Tibial nerve (tissue), 4 donors: ENCODE data around the gene MSN. TPM values are rescaled to one million over a fixed set of nuclear protein-coding genes. Genes with fewer than 3 reads are reported as not detected.

ENCODE experiments used
- DNase-seq, 2 donors: peaks; one replicate each; pipeline ENCODE4 v3.0.0-alpha.2; 2019; ENCODE audit warnings: low spot score in 2 of 2
- H3K27ac ChIP-seq, 4 donors: fragments of 200-600 bp; sonication (generic) in 3 of 4; one replicate each; pipeline ENCODE4 v1.5.1; 2017 to 2019; ENCODE audit warnings: mild to moderate bottlenecking in 1 of 4
- H3K27me3 ChIP-seq, 2 donors: fragments of 200-600 bp; sonication (generic) in 1 of 2; one replicate each; pipeline versions ENCODE4 v1.5.1 to v1.6.0; 2017 to 2019
- H3K36me3 ChIP-seq, 3 donors: fragments of 200-600 bp; sonication (generic); one replicate each; pipeline ENCODE4 v1.5.1; 2018 to 2019
- H3K4me1 ChIP-seq, 4 donors: fragments of 200-600 bp; sonication (generic) in 3 of 4; one replicate each; pipeline ENCODE4 v1.5.1; 2017 to 2019
- H3K4me3 ChIP-seq, 4 donors: fragments of 200-600 bp; sonication (generic) in 3 of 4; one replicate each; pipeline ENCODE4 v1.5.1; 2017 to 2019; ENCODE audit warnings: mild to moderate bottlenecking in 1 of 4, moderate library complexity in 1 of 4
- H3K9me3 ChIP-seq, 4 donors: fragments of 200-600 bp; sonication (generic) in 3 of 4; one replicate each; pipeline ENCODE4 v1.5.1; 2017 to 2019
- CTCF ChIP-seq, 5 experiments: fragments of 200-600 bp in 3 of 5; fragments of 450-650 bp in 2 of 5; sonication (generic) in 3 of 5; IDR thresholded peaks; one replicate each; pipeline ENCODE4 v1.5.1; 2016 to 2019; ENCODE audit warnings: antibody characterized with exemption in 5 of 5, mild to moderate bottlenecking in 3 of 5, moderate library complexity in 2 of 5
- EP300 ChIP-seq, 2 donors: sonication (generic); formaldehyde crosslinking; IDR thresholded peaks; one replicate each; pipeline ENCODE4 v1.6.1; 2017; ENCODE audit warnings: antibody characterized with exemption in 2 of 2, mild to moderate bottlenecking in 1 of 2
- POLR2A ChIP-seq, 2 donors: fragments of 450-650 bp; IDR thresholded peaks; one replicate each; pipeline ENCODE4 v1.6.1; 2017; ENCODE audit warnings: antibody characterized with exemption in 2 of 2, mild to moderate bottlenecking in 2 of 2, moderate library complexity in 2 of 2
- WGBS, 2 donors: methylation state at CpG; one replicate each; pipeline ENCODE4 v1.1.5; 2018; 5-methylcytosine and 5-hydroxymethylcytosine counted together
- total RNA-seq, 4 donors: library from RNA; depleted of rRNA; stranded (reverse); fragments of >200 nt; gene quantifications; one replicate each; pipeline ENCODE4 v1.1.0, GENCODE V29; 2016

Gene MSN
- total RNA-seq, 4 donors from 2014 or later, result 215 to 284 (median 258) TPM

DNA sequence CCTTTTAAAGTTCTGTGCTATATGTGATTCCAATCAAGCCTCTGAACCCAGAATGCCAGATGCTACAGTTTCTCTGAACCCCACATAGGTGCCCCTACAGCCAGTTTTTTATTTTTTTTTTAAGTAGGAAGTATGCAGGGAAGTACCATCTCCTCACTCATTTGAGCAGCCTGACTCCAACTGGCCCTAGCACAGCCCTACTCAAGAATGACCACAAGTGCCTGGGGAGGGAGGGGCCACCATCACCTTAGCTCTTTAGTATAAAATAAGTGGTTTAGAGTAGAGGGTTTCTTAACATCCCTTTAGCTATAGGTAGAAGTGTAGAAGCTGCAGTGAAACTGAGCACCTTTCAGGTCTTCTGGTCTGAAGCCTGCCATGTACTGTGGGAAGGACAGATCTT is 14.4 kb downstream of the MSN start:
- TF ChIP-seq POLR2A (IDR thresholded peaks at IDR 0.05) (no peak), CTCF (IDR thresholded peaks at IDR 0.05) (no peak), EP300 (IDR thresholded peaks at IDR 0.05) (no peak)
- Histone ChIP-seq H3K27ac (no peak overlapping the region), H3K4me1 (peaks cover 0 to 79% (median 40%) of the 10 kb centered on the region in 4 donors), H3K27me3 (peaks cover 0 to 6% of the 10 kb centered on the region in 2 donors), H3K9me3 (no peaks in the 10 kb centered on the region), H3K36me3 (no peaks in the 10 kb centered on the region), H3K4me3 (no peak overlapping the region)
- DNase-seq, result no peak

DNA sequence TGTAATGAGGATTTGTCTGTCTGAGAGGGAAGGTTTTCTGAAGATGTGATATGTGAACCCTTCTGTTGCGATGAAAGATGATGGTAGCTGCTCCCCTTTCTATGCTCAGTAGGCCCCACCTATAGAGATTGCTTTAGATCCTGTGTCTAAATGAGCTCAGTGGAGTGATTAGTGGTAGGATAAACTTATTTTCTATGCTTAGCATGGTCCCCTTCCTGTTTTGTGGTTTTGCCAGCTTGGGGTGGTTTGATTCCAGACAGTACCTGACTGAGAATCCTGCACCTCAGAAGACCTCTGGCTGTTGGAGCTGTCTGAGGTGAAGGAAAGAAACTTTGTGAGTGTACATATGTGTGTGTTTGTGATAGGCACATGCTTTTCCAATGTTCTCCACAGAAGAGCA is 17.7 kb downstream of the MSN start:
- Histone ChIP-seq H3K36me3 (no peaks in the 10 kb centered on the region), H3K4me1 (peaks cover 0 to 80% (median 34%) of the 10 kb centered on the region in 4 donors), H3K27ac (no peak overlapping the region), H3K27me3 (peaks cover 0 to 6% of the 10 kb centered on the region in 2 donors), H3K4me3 (no peak overlapping the region), H3K9me3 (no peaks in the 10 kb centered on the region)
- TF ChIP-seq CTCF (IDR thresholded peaks at IDR 0.05), result no peak
- TF ChIP-seq EP300 (IDR thresholded peaks at IDR 0.05), result no peak
- TF ChIP-seq POLR2A (IDR thresholded peaks at IDR 0.05), result no peak
- no peak for DNase-seq
- WGBS, 2 donors, result 92 to 100% methylated on average over 1 of the region's 1 CpG

DNA sequence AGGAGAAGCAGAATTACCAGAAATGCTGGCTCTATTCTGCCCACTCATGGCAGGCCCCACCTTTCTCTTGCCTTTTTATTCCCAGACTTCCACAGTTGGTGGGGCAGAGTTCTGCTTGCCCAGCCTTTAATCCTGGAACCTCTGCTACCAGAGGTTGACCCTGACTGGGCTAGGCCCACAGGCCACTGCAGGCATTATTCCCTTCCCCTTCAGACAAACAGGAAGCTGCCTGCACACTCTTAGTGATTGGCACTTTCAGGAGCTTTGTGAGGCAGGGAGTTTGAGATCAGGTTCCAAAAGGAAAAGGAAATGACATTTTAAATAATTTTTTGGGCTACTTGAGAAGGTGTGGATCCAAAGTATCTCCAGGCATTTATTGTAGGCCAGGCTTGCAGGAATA is 18.8 kb downstream of the MSN start:
- H3K9me3 ChIP-seq, result no peaks in the 10 kb centered on the region
- H3K27ac ChIP-seq, result peak overlapping the region in 1 of 4 donors; percentile 28
- H3K4me1 ChIP-seq, result peaks cover 0 to 83% (median 42%) of the 10 kb centered on the region in 4 donors
- no peaks in the 10 kb centered on the region for H3K36me3 ChIP-seq
- peaks cover 0 to 2% of the 10 kb centered on the region in 2 donors for H3K27me3 ChIP-seq
- no peak for DNase-seq
- no peak overlapping the region for H3K4me3 ChIP-seq
- TF ChIP-seq POLR2A (IDR thresholded peaks at IDR 0.05) (no peak), CTCF (IDR thresholded peaks at IDR 0.05) (no peak), EP300 (IDR thresholded peaks at IDR 0.05) (no peak)

GRCh38 chrX:65687367-65687766 is 19.9 kb downstream of the MSN start:
- TF ChIP-seq POLR2A (IDR thresholded peaks at IDR 0.05) (no peak), EP300 (IDR thresholded peaks at IDR 0.05) (no peak), CTCF (IDR thresholded peaks at IDR 0.05) (no peak)
- H3K4me1 ChIP-seq, result peaks cover 0 to 83% (median 42%) of the 10 kb centered on the region in 4 donors
- no peak for DNase-seq
- WGBS, 2 donors, result 70 to 82% methylated on average over 3 of the region's 3 CpGs
- H3K27ac ChIP-seq, result peak overlapping the region in 1 of 4 donors; percentile 83
- H3K27me3 ChIP-seq, result no peaks in the 10 kb centered on the region
- no peaks in the 10 kb centered on the region for H3K36me3 ChIP-seq
- no peaks in the 10 kb centered on the region for H3K9me3 ChIP-seq
- no peak overlapping the region for H3K4me3 ChIP-seq

GRCh38 chrX:65688403-65688871 is 21.0 kb downstream of the MSN start:
- no peaks in the 10 kb centered on the region for H3K27me3 ChIP-seq
- peaks cover 0 to 81% (median 42%) of the 10 kb centered on the region in 4 donors for H3K4me1 ChIP-seq
- no peaks in the 10 kb centered on the region for H3K36me3 ChIP-seq
- 10 to 40% methylated on average over 3 of the region's 3 CpGs for whole genome bisulfite sequencing, 2 donors
- TF ChIP-seq POLR2A (IDR thresholded peaks at IDR 0.05), result no peak
- TF ChIP-seq CTCF (IDR thresholded peaks at IDR 0.05), result no peak
- no peak for TF ChIP-seq EP300 (IDR thresholded peaks at IDR 0.05)
- H3K9me3 ChIP-seq, result no peaks in the 10 kb centered on the region
- DNase-seq, result no peak
- no peak overlapping the region for H3K4me3 ChIP-seq
- H3K27ac ChIP-seq, result peak overlapping the region in 1 of 4 donors; percentile 83
